Panc1 (cell line): ENCODE measurements around the gene OR9G1. TPM values are rescaled to one million over a fixed set of nuclear protein-coding genes. Genes with fewer than 3 reads are reported as not detected.

Source experiments
- ATAC-seq: fragments of 200-7000 bp; cut with Tn5 transposase; 2 replicates; pipeline ENCODE4 v1.9.1; 2020; ENCODE audit warnings: mild to moderate bottlenecking, moderate library complexity
- BruUV-seq: library from RNA; stranded (reverse); fragments of 400-500 nt; replicated peaks from 2 replicates; lab custom pipeline; 2021; lab: Mats Ljungman, UMichigan
- CTCF ChIA-PET: fragments of 300-600 bp; sonication (Branson Sonifier 250); formaldehyde crosslinking; loops from one replicate; lab custom pipeline; 2022; ENCODE audit warnings: antibody characterized with exemption; lab: Charles Lee
- POLR2A ChIA-PET: fragments of 300-600 bp; sonication (Branson Sonifier 250); formaldehyde crosslinking; loops from one replicate; lab custom pipeline; 2022; ENCODE audit warnings: antibody characterized with exemption; lab: Charles Lee
- DNase-seq: peaks from one replicate; pipeline ENCODE4 v3.0.0-alpha.2; 2010; ENCODE audit warnings: low read depth, low spot score
- H3K27ac ChIP-seq: 2 replicates; pipeline ENCODE4 v1.5.1; 2011; ENCODE audit warnings: mild to moderate bottlenecking, low read length, inconsistent platforms
- H3K27me3 ChIP-seq: fragments of 200-500 bp; sonication (Bioruptor generic); 2 replicates; pipeline ENCODE4 v1.6.0; 2014; ENCODE audit warnings: low read length, inconsistent platforms; ENCODE audit not compliant: control insufficient read depth, insufficient read depth
- H3K36me3 ChIP-seq: fragments of 200-500 bp; sonication (Bioruptor generic); 2 replicates; pipeline ENCODE4 v1.5.1; 2014; ENCODE audit warnings: inconsistent platforms, mild to moderate bottlenecking, low read length, moderate library complexity; ENCODE audit not compliant: control insufficient read depth, insufficient read depth
- H3K4me1 ChIP-seq: 2 replicates; pipeline ENCODE4 v1.5.1; 2011; ENCODE audit warnings: inconsistent platforms, mild to moderate bottlenecking, low read length, moderate library complexity; ENCODE audit not compliant: control insufficient read depth, insufficient read depth
- H3K4me3 ChIP-seq, 2 experiments: 2 replicates each; pipeline ENCODE4 v1.5.1; 2011 to 2012; ENCODE audit warnings: low read depth in 2 of 2, low read length in 2 of 2, mild to moderate bottlenecking in 2 of 2, inconsistent platforms in 1 of 2, moderate library complexity in 1 of 2
- H3K9me3 ChIP-seq: fragments of 200-500 bp; sonication (Bioruptor generic); 2 replicates; pipeline ENCODE4 v1.5.1; 2014; ENCODE audit warnings: low read depth, mild to moderate bottlenecking, inconsistent platforms, low read length, moderate library complexity; ENCODE audit not compliant: control insufficient read depth, insufficient read depth
- POLR2AphosphoS5 ChIP-seq: IDR thresholded peaks from 2 replicates; pipeline ENCODE4 v1.6.1; 2012; ENCODE audit warnings: mild to moderate bottlenecking, low read depth, low read length, moderate library complexity
- SIN3A ChIP-seq: IDR thresholded peaks from 2 replicates; pipeline ENCODE4 v1.6.1; 2012; ENCODE audit warnings: low read depth, mild to moderate bottlenecking, low read length, moderate library complexity, borderline replicate concordance; ENCODE audit not compliant: insufficient read depth
- TCF7L2 ChIP-seq: IDR thresholded peaks from 2 replicates; pipeline ENCODE4 v1.6.1; 2011; ENCODE audit warnings: mild to moderate bottlenecking, low read depth, low read length, inconsistent platforms
- in situ Hi-C: cut with HindIII; loops from 2 replicates; pipeline ENCODE4 v1.10.0; 2016; ENCODE audit warnings: low sequenced_read_pairs, low pct_unique_long_range_greater_than_20kb
- intact Hi-C: fragments of 100-400 bp; cut with micrococcal nuclease; formaldehyde crosslinking; loops from one replicate; pipeline ENCODE4 v1.10.0; 2022; ENCODE audit not compliant: unreplicated experiment
- total RNA-seq: library from RNA; stranded (reverse); gene quantifications from one replicate; pipeline ENCODE4 v1.2.1, GENCODE V29; 2021; ENCODE audit not compliant: unreplicated experiment
- TF ChIP-seq, protein P1 (sequence below), 2 experiments: IDR thresholded peaks; 2 replicates each; pipeline ENCODE4 v1.6.1; 2011 to 2012; ENCODE audit warnings: low read depth in 2 of 2, control low read depth in 1 of 2, low read length in 1 of 2, mild to moderate bottlenecking in 1 of 2, moderate library complexity in 1 of 2; ENCODE audit not compliant: insufficient read depth in 1 of 2
- TF ChIP-seq, protein P2 (sequence below): fragments of 450-650 bp; IDR thresholded peaks from 2 replicates; pipeline ENCODE4 v1.5.1; 2017; ENCODE audit warnings: mild to moderate bottlenecking

The OR9G1 gene
- total RNA-seq, 1 experiment from 2014 or later: not detected

DNA sequence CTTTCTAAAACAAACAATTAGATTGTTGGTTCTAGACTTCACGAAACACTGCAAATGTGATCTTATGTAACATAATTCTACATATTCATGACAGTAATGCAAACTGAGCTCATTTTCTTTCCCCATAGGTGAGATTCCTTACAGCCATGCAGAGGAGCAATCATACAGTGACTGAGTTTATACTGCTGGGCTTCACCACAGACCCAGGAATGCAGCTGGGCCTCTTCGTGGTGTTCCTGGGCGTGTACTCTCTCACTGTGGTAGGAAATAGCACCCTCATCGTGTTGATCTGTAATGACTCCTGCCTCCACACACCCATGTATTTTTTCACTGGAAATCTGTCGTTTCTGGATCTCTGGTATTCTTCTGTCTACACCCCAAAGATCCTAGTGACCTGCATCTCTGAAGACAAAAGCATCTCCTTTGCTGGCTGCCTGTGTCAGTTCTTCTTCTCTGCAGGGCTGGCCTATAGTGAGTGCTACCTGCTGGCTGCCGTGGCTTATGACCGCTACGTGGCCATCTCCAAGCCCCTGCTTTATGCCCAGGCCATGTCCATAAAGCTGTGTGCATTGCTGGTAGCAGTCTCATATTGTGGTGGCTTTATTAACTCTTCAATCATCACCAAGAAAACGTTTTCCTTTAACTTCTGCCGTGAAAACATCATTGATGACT, 1.5 kb downstream of the OR9G1 start:
- in situ Hi-C loops: no loop called here

DNA sequence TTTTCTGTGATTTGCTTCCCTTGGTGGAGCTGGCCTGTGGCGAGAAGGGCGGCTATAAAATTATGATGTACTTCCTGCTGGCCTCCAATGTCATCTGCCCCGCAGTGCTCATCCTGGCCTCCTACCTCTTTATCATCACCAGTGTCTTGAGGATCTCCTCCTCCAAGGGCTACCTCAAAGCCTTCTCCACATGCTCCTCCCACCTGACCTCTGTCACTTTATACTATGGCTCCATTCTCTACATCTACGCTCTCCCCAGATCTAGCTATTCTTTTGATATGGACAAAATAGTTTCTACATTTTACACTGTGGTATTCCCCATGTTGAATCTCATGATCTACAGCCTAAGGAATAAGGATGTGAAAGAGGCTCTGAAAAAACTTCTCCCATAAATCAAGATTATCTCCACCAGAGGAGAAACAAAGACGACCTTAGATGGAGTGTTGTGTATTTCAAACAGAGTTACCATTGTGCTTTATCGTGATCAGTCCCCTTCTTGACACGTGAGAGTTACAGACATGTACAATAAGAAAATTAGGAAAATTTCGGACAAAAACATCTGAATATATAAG, 2.1 kb downstream of the OR9G1 start:
- no peaks in the 10 kb centered on the region for H3K9me3 ChIP-seq
- no peaks in the 10 kb centered on the region for H3K4me1 ChIP-seq
- POLR2A ChIA-PET: no interaction called here
- no peak overlapping the region for H3K27ac ChIP-seq
- TF ChIP-seq, protein P1, sequence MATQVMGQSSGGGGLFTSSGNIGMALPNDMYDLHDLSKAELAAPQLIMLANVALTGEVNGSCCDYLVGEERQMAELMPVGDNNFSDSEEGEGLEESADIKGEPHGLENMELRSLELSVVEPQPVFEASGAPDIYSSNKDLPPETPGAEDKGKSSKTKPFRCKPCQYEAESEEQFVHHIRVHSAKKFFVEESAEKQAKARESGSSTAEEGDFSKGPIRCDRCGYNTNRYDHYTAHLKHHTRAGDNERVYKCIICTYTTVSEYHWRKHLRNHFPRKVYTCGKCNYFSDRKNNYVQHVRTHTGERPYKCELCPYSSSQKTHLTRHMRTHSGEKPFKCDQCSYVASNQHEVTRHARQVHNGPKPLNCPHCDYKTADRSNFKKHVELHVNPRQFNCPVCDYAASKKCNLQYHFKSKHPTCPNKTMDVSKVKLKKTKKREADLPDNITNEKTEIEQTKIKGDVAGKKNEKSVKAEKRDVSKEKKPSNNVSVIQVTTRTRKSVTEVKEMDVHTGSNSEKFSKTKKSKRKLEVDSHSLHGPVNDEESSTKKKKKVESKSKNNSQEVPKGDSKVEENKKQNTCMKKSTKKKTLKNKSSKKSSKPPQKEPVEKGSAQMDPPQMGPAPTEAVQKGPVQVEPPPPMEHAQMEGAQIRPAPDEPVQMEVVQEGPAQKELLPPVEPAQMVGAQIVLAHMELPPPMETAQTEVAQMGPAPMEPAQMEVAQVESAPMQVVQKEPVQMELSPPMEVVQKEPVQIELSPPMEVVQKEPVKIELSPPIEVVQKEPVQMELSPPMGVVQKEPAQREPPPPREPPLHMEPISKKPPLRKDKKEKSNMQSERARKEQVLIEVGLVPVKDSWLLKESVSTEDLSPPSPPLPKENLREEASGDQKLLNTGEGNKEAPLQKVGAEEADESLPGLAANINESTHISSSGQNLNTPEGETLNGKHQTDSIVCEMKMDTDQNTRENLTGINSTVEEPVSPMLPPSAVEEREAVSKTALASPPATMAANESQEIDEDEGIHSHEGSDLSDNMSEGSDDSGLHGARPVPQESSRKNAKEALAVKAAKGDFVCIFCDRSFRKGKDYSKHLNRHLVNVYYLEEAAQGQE (IDR thresholded peaks at IDR 0.05; ENCODE audit: insufficient read depth in 1 of 2, low read depth in 2 of 2, low read length in 1 of 2): no peak
- TF ChIP-seq SIN3A: no peak
- TF ChIP-seq, protein P2, sequence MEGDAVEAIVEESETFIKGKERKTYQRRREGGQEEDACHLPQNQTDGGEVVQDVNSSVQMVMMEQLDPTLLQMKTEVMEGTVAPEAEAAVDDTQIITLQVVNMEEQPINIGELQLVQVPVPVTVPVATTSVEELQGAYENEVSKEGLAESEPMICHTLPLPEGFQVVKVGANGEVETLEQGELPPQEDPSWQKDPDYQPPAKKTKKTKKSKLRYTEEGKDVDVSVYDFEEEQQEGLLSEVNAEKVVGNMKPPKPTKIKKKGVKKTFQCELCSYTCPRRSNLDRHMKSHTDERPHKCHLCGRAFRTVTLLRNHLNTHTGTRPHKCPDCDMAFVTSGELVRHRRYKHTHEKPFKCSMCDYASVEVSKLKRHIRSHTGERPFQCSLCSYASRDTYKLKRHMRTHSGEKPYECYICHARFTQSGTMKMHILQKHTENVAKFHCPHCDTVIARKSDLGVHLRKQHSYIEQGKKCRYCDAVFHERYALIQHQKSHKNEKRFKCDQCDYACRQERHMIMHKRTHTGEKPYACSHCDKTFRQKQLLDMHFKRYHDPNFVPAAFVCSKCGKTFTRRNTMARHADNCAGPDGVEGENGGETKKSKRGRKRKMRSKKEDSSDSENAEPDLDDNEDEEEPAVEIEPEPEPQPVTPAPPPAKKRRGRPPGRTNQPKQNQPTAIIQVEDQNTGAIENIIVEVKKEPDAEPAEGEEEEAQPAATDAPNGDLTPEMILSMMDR: no peak
- TF ChIP-seq POLR2AphosphoS5: no peak
- no peak for DNase-seq
- H3K36me3 ChIP-seq: no peaks in the 10 kb centered on the region
- BruUV-seq: no TSS peak
- no peak overlapping the region for H3K4me3 ChIP-seq
- intact Hi-C loops (no loop called here), in situ Hi-C loops (no loop called here)
- no peak for ATAC-seq
- H3K27me3 ChIP-seq: no peaks in the 10 kb centered on the region
- CTCF ChIA-PET: no interaction called here

More for the DNA sequence above, 1.5 kb downstream of the OR9G1 start:
- ATAC-seq (no peak), DNase-seq (no peak)
- POLR2A ChIA-PET: no interaction called here
- Histone ChIP-seq H3K36me3 (no peaks in the 10 kb centered on the region), H3K4me3 (no peak overlapping the region), H3K27ac (no peak overlapping the region), H3K27me3 (no peaks in the 10 kb centered on the region), H3K9me3 (no peaks in the 10 kb centered on the region), H3K4me1 (no peaks in the 10 kb centered on the region)
- TF ChIP-seq SIN3A (no peak), TCF7L2 (no peak), POLR2AphosphoS5 (no peak)
- TF ChIP-seq, protein P1 (IDR thresholded peaks at IDR 0.05; ENCODE audit: insufficient read depth in 1 of 2, low read depth in 2 of 2, low read length in 1 of 2): no peak
- TF ChIP-seq, protein P2: no peak
- BruUV-seq: no TSS peak
- CTCF ChIA-PET: no interaction called here
- intact Hi-C loops: no loop called here
